ENCODE measurements around the gene TBX3.

DNA sequence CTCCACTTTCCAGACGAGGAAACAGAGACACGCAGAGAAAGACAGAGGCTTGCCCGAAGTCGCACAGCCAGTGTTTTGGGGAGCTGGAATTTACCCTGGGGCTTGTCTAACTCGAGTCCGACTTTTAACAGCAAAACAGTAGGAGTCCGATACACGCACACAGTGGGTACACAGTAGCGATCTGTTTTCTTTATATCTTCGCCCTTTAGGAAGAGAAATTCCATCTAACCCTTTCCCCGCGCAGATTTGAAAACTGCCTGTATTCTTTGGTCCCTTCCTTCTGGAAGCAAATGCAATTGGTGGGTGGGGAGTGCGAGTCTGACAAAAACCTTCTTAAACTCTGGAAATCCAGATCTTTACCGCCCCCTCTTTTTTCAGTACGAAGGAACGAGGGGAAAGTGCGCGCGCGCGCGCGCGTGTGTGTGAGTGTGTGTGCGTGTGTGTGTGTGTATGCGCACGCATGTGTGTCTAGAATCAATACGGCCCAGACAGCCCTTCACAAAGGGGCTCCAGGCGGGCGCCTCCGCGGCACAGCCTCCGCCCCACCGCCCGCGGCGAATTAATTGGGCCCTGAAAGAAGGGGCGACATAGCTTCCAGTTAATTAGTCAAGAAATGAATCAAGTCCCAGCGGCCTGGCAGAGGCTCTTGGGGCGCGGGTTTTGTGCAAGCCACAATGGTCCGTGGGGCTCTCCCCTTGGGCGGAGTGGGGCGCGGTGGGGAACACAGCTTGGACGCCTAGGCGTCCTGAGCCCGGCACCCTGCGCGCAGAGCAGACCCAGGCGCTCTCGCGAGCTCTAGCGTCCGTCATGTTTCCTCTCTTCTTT is 14.0 kb upstream of the TBX3 start:
- TF ChIP-seq, protein P1, sequence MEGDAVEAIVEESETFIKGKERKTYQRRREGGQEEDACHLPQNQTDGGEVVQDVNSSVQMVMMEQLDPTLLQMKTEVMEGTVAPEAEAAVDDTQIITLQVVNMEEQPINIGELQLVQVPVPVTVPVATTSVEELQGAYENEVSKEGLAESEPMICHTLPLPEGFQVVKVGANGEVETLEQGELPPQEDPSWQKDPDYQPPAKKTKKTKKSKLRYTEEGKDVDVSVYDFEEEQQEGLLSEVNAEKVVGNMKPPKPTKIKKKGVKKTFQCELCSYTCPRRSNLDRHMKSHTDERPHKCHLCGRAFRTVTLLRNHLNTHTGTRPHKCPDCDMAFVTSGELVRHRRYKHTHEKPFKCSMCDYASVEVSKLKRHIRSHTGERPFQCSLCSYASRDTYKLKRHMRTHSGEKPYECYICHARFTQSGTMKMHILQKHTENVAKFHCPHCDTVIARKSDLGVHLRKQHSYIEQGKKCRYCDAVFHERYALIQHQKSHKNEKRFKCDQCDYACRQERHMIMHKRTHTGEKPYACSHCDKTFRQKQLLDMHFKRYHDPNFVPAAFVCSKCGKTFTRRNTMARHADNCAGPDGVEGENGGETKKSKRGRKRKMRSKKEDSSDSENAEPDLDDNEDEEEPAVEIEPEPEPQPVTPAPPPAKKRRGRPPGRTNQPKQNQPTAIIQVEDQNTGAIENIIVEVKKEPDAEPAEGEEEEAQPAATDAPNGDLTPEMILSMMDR (IDR thresholded peaks at IDR 0.05), result no peak
- TF ChIP-seq EZH2phosphoT487 (IDR thresholded peaks at IDR 0.05), result peak; percentile 61
